Fibroblast of the conjunctiva (primary cell): ENCODE measurements around the gene TTC39A.
"Not testable (repeated sequence)": the region's sequence is repeated elsewhere in the genome, so short reads cannot be mapped to it uniquely, and the experiment has no call there.

Source experiments
- DNase-seq: peaks from one replicate; pipeline ENCODE4 v3.0.0-alpha.2; 2010; ENCODE audit warnings: low read depth

Gene TTC39A

DNA sequence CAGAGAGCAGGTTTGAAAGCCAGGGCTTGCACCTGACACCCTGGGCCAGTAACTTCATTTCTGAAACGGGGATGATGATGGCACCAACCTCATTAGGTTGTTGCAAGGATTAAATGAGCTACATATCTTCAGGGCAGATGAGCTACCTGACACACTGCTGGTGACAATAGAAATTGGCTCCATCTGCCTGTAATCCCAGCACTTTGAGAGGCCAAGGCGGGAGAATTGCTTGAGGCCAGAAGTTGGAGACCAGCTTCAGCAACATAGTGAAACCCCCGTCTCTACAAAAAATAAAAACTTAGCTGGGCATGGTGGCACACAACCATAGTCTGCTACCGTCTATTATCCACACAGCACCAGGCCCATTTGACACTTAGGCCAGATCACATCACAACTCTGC is 6.3 kb upstream of the TTC39A start:
- DNase-seq: no peak

DNA sequence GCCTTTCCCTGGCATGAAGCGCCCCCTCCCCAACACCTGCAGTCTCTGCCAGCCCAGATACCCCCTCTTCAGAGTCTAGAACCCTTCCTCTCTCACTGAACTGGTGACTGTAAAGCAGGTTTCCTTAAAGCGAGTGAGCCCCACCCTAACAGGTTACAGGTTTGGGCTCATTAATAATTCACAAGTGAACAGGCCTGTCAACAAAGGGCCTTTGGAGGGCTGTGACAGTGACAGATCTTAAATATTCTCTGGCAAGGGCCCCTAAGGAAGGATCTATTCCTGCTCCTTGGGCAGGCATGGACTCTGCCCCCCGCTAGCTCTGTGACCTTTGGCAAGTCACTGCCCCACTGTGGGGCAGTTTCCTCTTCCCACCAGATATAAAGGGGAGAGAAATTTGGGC is 5.6 kb upstream of the TTC39A start:
- no peak for DNase-seq

DNA sequence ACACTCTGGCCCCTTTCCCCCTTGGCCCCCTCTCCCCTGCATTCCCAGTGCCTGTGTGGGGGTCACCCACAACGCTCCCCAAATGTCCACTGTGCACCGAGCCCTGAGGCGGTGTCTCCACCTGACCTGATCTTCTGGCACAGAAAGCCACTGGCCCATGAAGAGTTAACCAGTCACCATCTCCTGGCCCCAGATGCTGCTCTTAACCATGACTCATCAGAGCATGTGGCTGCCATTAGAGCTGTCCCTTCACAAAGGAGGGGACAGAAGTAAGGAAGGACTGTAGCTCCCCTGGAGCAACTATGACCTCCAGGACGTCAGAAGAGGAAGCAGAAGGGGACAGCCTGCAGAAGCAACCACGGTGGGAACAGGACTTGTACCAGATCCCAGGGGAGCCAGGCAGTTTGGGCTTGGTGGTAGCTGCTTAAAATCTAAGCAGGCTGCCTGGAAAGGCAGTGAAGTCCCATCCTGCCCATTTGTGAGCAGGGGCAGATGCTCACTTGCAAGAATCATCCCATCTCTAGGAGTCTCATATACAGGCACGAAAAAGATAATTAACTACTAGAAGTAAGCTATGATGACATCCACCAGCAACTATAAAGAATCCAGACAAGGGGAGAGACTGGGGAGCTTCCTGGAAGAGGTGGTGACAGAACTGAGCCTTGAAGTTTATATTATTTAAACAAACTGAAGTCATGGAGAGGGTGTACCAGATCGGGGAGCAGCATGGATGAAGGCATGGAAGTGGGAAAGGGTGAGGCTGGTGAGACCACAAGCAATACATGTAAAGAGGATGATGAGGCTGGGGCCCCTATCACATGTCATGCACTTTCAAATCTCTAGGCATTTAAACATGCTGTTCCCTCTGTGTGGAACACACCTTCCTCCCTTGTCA is 1.1 kb upstream of the TTC39A start:
- no peak for DNase-seq

- no peak for DNase-seq
Observed at GRCh38 chr1:51329443-51330325, 678 bp downstream of the TTC39A start.

DNA sequence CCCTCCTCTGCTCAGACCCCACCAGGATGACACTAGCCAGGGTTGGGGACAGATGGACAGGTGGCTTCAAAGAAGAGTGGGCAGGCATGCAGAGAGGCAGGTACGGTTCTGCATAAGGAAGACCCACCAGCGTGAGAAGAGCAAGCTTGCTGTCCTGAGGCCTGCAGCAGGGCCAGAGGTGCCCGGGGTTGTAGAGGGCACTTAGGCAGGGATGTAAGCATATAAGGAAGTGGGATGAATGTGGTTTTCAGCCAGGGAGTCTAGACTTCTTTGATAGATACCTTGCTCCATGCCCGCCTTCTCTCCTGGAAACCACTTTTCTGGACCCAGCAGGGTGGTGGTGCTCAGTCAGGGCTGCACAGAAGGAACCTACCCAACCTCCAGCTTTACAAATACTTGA is 1.4 kb downstream of the TTC39A start:
- no peak for DNase-seq

DNA sequence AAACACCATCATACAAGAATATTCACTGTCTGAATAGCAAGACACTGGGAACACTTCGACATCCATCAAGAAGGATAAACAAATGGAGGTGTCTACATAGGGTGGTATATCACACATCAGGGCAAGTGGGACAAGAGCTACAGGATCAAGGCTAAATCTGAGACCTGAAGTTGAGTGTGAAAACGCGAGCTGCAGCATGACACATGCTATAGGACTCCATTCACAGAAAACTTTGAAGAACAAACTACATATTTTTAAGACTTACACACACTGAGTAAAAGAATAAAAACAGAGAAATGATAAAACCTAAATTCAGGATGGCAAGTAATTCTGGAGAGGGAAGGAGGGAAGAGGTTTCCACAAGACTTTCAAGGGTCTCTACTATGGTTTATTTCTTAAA is 2.1 kb downstream of the TTC39A start:
- DNase-seq: no peak

DNA sequence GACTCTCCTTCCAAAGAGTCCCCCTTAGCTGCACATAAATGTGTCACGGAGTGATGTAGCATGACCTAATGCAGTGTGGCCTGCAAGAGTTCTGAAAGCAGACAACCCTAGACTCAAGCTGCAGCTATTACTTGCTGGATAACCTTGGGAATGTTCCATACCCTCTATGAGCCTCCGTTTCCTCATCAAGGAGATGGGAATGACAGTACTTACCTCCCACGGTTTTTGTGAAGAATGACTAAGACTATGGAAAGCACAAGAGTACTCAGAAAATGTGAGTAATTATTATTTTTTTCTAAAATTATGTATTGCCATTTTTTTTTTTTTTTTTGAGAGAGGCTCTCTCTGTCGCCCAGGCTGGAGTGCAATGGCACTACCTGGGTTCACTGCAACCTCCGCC is 3.0 kb downstream of the TTC39A start:
- no peak for DNase-seq

DNA sequence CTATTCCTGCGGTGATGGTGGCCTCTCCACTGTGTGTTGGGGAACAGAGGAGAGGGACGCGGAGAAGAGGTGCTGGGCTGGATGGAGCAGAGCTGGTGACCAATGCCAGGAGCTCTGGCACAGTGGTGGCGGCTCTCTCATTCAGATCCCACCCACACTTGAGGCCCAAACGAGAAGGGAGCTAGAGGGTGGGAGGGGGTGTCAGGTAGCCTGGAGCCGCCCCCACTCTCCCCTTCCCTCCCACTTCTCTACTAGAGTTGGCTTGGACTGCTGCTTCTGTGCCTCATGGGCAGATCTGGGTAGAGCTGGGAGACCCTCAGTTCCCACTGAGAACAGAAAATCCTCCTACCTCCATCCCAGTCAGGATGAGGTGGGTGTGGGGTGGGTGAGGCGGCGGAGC is 3.5 kb downstream of the TTC39A start:
- no peak for DNase-seq

- no peak for DNase-seq
Observed at GRCh38 chr1:51325878-51326755, 4.2 kb downstream of the TTC39A start.

DNA sequence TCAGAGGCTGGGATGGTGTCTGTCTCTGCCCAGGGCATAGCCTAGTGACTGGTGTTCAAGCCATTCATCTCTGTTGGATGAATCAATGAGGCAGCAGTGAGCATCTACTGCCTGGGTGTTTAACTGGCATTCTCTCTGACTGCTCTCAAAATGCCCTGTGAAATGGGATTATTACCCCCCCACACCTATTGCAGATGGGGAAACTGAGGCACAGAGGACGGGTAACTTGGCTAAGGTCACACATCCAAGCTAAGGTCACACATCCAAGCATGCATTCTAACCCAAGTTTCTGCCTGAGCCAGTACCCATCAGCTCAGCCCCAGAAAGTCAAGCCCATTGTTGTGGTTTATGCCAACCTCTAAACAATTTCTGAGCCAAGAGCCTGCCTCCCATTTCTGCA is 5.0 kb downstream of the TTC39A start:
- DNase-seq: no peak

GRCh38 chr1:51325011-51325385 is 5.4 kb downstream of the TTC39A start:
- not testable (repeated sequence) for DNase-seq

DNA sequence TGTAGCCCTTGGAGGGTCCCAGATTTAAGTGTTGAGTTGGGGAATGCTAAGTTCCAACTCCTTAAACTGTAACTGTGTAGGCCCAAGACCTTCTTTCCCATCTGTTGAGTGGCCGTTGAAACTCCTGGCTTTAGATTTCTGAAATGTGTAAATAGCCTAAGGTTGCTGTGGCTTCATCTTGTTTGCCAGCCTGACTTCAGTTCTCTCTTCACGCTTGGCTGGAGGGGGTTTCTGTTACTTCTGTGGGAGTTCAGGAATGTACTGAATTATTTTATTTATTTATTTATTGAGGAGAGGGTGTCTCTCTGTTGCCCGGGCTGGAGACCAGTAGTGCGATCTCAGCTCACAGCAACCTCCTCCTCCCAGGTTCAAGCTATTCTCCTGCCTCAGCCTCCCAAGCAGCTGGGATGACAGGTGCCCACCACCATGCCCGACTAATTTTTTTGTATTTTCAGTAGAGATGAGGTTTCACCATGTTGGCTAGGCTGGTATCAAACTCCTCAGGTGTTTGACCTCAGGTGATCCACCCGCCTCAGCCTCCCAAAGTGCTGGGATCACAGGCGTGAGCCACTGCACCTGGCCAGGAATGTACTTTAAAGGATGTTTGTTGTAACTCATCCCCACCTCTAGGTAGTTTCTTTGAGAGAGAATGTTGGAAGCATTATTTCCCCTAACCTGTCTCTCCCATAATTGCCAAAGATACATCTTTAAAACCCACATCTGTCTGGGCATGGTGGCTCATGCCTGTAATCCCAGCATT is 5.9 kb downstream of the TTC39A start:
- DNase-seq: no peak

- DNase-seq: no peak
Observed at GRCh38 chr1:51323778-51324177, 6.6 kb downstream of the TTC39A start.

- no peak for DNase-seq
Observed at GRCh38 chr1:51322417-51323101, 7.8 kb downstream of the TTC39A start.

DNA sequence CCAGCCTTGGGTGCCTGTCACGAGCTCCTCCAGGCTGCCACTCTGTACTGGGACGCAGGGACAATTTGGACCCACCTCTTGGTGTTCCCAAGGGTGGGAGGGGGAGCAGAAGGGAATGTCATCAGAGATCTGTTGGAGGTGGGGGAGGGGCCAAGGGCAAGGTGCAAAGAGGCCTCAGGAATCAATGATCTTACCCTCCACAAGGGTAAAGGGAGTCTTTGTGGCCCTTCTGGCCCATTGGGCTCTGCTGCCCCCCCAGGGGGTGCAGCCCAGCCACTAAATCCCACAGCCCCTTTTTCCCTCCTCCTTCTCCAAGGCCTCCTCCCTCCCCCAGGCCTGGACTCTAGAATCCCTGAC is 8.5 kb downstream of the TTC39A start:
- no peak for DNase-seq

- DNase-seq: no peak
Observed at GRCh38 chr1:51320967-51321923, 9.1 kb downstream of the TTC39A start.

DNA sequence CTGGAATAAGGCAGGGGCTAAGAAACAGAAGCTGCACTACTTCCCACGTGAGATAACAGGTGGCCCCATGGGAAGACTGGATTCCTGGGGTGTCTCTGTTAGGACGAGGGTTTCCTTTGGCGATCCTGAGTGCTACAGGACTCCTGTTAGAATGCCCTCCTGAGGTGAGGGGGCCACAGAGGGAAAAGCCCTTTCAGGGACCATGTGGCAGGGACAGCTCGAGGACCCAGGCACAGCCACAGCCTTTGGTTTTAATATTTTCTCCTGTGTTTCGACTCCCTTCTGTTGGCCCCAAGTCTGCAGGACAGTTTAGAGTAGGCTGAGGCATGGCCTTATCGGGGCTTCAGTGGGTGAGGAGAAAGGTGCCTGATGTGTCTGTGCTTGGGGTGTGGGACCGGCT is 12.6 kb downstream of the TTC39A start:
- no peak for DNase-seq

DNA sequence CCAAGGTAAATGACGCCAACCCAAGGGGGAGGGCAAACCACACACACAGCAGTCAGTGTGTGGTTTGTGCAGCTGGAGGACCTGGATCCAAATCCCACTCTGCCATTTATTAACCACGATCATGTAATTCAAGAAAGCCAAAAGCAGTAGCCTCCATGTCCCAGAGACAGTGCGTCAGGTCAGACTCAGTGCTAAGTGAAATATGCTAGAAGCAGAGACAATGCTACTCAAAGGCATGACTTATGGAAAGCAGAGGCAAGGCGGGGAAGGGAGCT is 13.6 kb downstream of the TTC39A start:
- DNase-seq: no peak

- no peak for DNase-seq
Observed at GRCh38 chr1:51316113-51316845, 14.1 kb downstream of the TTC39A start.
